Lower lobe of right lung (tissue), 2 donors: Measurements from ENCODE around the gene CD300A. TPM values are rescaled to one million over a fixed set of nuclear protein-coding genes. Genes with fewer than 3 reads are reported as not detected.

Source experiments
- ATAC-seq, 2 donors: fragments of 200-7000 bp; cut with Tn5 transposase; one replicate each; pipeline ENCODE4 v1.9.1; 2020 to 2022; ENCODE audit warnings: mild to moderate bottlenecking in 2 of 2, moderate library complexity in 2 of 2
- DNase-seq: peaks from one replicate; pipeline ENCODE4 v3.0.0-alpha.2; 2020
- H3K27ac ChIP-seq: fragments of 200-600 bp; one replicate; pipeline ENCODE4 v1.8.0; 2022
- H3K27me3 ChIP-seq: fragments of 200-600 bp; one replicate; pipeline ENCODE4 v1.8.0; 2022; ENCODE audit warnings: low read depth
- H3K36me3 ChIP-seq: fragments of 200-600 bp; one replicate; pipeline ENCODE4 v1.8.0; 2022; ENCODE audit warnings: mild to moderate bottlenecking
- H3K4me1 ChIP-seq: fragments of 200-600 bp; one replicate; pipeline ENCODE4 v1.8.0; 2022
- H3K4me3 ChIP-seq: fragments of 200-600 bp; one replicate; pipeline ENCODE4 v1.8.0; 2022; ENCODE audit warnings: mild to moderate bottlenecking
- H3K9me3 ChIP-seq: fragments of 200-600 bp; one replicate; pipeline ENCODE4 v1.8.0; 2022
- intact Hi-C: fragments of 100-400 bp; cut with DNase I; formaldehyde crosslinking; loops from one replicate; pipeline ENCODE4 v1.11.0; 2022
- total RNA-seq: library from RNA; stranded (reverse); fragmentation: NEBNext Ultra II Directional; extraction: Animal tissue kit (Norgen Biotek cat#: 25700); gene quantifications from one replicate; pipeline ENCODE4 v1.2.1, GENCODE V29; 2021
- TF ChIP-seq, protein P1 (sequence below): fragments of 200-600 bp; IDR thresholded peaks from one replicate; pipeline ENCODE4 v1.8.0; 2022; ENCODE audit warnings: antibody characterized with exemption, mild to moderate bottlenecking
- donor health status: DM: no; HTN: yes; CAD: no; lungs with severe emphysema.

CD300A gene
- total RNA-seq, 1 donor from 2014 or later = 27.8 TPM

DNA sequence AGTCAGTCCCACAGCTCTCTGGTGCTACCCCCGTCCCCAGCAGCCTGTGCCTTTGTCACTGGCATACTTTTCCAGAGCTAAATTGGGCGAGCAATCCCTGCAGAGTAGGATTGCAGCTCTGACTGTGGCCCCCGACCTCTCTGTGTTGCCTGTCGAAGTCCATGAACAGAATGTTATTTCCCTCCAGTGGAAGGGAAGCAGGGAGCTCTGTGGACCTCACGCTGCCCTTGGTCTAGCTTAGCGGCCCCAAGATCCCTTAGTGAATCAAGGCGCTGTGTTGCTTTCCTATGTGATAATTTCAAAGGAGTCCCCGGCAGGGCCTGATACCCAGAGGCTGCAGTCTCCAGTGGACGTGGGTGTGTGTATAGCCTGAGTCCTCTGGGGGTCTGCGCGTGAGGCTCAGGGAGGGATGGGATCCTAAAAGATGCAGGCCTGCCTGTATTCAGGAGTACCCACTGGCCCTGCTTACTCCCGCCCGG is 15.5 kb upstream of the CD300A start:
- Histone ChIP-seq H3K27ac (peak overlapping the region; percentile 2), H3K27me3 (no peaks in the 10 kb centered on the region), H3K4me3 (no peak overlapping the region), H3K4me1 (peaks cover 40% of the 10 kb centered on the region), H3K9me3 (no peaks in the 10 kb centered on the region), H3K36me3 (no peaks in the 10 kb centered on the region)
- DNase-seq = no peak
- TF ChIP-seq, protein P1, sequence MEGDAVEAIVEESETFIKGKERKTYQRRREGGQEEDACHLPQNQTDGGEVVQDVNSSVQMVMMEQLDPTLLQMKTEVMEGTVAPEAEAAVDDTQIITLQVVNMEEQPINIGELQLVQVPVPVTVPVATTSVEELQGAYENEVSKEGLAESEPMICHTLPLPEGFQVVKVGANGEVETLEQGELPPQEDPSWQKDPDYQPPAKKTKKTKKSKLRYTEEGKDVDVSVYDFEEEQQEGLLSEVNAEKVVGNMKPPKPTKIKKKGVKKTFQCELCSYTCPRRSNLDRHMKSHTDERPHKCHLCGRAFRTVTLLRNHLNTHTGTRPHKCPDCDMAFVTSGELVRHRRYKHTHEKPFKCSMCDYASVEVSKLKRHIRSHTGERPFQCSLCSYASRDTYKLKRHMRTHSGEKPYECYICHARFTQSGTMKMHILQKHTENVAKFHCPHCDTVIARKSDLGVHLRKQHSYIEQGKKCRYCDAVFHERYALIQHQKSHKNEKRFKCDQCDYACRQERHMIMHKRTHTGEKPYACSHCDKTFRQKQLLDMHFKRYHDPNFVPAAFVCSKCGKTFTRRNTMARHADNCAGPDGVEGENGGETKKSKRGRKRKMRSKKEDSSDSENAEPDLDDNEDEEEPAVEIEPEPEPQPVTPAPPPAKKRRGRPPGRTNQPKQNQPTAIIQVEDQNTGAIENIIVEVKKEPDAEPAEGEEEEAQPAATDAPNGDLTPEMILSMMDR = no peak
- intact Hi-C loops = no loop called here
- no peak for ATAC-seq

DNA sequence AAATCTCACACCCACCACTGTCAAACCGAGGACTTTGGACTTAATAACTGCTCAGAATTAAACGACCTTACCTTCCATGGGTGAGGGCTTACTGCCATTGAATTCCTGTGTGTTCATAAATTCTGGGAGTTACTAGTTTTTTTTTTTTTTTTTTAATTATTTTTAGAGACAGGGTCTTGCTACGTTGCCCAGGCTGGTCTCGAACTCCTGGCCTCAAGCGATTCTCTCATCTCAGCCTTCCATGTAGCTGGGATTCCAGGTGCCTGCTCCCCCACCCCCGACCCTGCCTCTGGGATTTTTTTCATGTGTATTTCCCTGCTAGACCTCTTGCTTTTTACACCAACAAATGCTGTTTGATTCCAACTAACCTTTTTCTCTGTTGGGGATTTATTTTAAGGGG is 14.9 kb upstream of the CD300A start:
- intact Hi-C loops = no loop called here
- TF ChIP-seq, protein P1 = no peak

DNA sequence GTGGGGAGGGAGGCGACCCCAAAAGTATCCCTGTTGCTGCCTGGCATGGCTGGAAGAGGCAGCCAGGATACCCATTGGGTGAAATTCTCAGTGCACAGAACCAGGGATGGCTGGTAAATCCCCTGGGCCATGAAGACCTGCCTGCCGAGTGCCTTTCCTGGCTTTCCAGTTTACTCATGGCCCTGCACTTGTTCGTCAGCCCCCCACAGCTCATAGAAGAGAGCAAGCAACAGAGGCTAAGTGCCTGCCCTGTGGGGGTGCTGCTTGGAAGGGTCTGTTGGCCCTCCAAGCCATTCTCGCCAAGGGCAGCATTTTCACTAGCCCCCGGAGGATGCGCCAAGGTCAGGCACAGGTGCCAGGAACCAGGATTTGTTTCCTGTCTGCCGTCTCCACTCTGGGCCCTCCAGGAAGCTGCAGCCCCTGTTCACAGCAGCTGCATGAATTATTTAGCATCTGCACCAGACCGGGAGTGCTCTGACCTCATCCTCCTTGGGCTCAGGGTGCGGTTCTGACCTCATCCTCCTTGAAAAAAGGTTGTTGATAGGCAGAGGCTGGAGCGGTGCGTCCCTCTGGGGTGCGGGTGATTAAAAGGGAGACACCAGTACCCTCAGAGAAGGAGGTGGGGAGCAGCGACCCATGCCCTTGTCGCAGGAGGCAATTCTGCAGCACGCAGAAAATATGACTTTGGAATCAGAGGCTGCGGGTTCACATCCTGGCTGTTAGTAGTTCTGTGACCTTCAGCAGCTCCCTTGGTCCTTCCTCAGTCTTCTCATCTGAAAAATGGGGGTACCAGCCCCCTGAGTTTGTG is 14.2 kb upstream of the CD300A start:
- no peak overlapping the region for H3K4me3 ChIP-seq
- ATAC-seq (no peak), DNase-seq (no peak)
- no peaks in the 10 kb centered on the region for H3K9me3 ChIP-seq
- H3K4me1 ChIP-seq = peaks cover 28% of the 10 kb centered on the region
- intact Hi-C loops = no loop called here
- no peaks in the 10 kb centered on the region for H3K27me3 ChIP-seq
- H3K36me3 ChIP-seq = no peaks in the 10 kb centered on the region
- peak overlapping the region; percentile 76 for H3K27ac ChIP-seq
- TF ChIP-seq, protein P1 = no peak

More for the DNA sequence above, 14.9 kb upstream of the CD300A start:
- no peaks in the 10 kb centered on the region for H3K36me3 ChIP-seq
- ATAC-seq (no peak), DNase-seq (no peak)
- no peaks in the 10 kb centered on the region for H3K9me3 ChIP-seq
- peak overlapping the region; percentile 76 for H3K27ac ChIP-seq
- H3K4me1 ChIP-seq = peaks cover 34% of the 10 kb centered on the region
- H3K4me3 ChIP-seq = no peak overlapping the region
- no peaks in the 10 kb centered on the region for H3K27me3 ChIP-seq

DNA sequence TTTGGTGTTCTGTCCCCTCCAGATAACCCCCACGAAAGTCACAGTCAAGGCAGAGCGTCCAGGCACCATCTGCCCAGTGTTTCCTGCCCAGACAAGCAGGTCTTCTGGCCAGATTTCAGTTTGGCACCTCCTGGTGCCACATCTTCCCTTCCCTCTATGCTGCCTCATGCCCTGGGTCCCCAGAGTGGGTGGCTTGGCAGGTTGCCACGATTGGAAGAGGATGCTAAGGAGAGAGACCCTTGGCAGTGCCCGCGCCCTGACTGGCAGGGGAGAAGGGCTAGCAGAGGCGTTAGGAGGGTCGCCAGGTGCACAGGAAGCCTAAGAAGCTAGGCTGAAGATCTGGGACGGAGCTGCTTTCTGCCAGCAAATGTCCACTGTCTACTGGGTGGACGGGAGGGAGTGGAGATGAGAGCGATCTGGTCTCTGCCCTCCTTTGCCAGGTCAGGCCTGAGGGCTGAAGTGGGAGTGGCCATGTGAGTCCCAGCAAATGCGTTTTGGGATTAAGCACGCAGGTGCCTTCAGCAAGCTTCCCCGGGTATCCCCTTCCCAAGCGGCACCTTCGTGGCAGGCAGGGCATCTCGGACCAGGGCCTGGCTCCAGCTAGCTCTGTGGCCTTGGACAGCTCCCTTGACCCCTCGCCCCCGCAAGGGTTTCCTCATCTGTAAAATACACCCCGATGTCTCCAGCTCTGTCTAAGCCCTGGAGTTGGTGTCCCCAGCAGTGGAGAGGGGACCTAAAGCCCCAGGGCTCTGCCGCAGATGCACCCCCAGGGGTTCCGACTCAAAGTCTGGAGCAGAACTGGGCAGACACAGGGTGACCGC is 13.4 kb upstream of the CD300A start:
- ATAC-seq (peak in 1 of 2 donors; percentile 1), DNase-seq (no peak)
- no peaks in the 10 kb centered on the region for H3K9me3 ChIP-seq
- peak overlapping the region; percentile 50 for H3K4me3 ChIP-seq
- H3K27ac ChIP-seq = peak overlapping the region; percentile 76
- peaks cover 28% of the 10 kb centered on the region for H3K4me1 ChIP-seq
- H3K27me3 ChIP-seq = no peaks in the 10 kb centered on the region
- no peaks in the 10 kb centered on the region for H3K36me3 ChIP-seq
- TF ChIP-seq, protein P1 = no peak
- intact Hi-C loops = no loop called here

DNA sequence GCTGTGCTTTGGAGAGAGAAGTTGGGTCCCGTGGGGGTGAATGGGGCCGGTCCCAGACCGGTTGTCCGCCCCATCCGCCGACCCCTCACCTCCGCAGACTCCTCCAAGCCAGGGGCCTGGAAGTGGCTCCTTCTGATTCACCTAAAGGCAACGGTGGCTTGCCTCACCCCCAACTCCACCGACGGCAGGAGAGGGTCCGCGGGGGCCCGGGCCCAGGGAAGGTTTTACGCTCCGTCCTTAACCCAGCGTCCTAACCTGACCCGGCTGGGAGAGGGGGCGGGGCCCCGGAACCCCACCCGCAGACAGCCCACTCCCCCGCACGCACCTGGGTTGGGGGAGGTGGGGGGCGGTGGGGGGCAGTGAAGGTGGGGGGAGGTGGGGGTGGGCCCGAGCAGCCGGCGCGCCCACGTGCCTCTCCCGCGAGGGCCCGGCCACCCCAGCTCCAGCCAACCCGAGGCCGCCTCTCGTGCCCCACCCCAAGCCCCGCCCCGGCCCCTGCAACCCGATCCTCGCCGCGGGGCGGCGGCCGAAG is 12.7 kb upstream of the CD300A start:
- H3K4me3 ChIP-seq = peak overlapping the region; percentile 50
- H3K27me3 ChIP-seq = no peaks in the 10 kb centered on the region
- TF ChIP-seq, protein P1 = no peak
- H3K36me3 ChIP-seq = no peaks in the 10 kb centered on the region
- H3K27ac ChIP-seq = peak overlapping the region; percentile 76
- ATAC-seq = peak; percentile 95 to 98
- H3K9me3 ChIP-seq = no peaks in the 10 kb centered on the region
- H3K4me1 ChIP-seq = peaks cover 28% of the 10 kb centered on the region
- DNase-seq = no peak
- intact Hi-C loops = no loop called here
